ENCODE data around the gene SPATS2L.

DNA sequence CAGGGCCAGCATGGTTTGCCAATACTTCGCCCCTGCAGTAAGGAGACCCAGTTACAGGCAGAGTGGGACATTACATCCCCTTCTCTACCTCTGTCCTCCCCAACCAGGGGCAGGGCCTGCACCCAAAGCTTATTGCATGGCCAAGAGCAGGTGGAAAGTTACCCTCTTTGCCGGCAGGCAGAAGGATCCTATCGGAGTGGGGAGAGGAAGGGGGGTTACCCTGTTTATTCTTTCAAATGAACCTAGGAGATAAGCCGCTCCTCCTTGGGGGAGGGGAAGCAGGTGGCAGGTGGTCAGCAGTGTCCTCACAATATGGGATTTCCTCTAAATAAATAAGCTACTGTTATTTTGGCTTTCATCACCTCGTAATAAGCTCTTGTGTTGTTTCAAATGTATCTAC is 53.9 kb downstream of the SPATS2L start:
- TF ChIP-seq, protein P1, sequence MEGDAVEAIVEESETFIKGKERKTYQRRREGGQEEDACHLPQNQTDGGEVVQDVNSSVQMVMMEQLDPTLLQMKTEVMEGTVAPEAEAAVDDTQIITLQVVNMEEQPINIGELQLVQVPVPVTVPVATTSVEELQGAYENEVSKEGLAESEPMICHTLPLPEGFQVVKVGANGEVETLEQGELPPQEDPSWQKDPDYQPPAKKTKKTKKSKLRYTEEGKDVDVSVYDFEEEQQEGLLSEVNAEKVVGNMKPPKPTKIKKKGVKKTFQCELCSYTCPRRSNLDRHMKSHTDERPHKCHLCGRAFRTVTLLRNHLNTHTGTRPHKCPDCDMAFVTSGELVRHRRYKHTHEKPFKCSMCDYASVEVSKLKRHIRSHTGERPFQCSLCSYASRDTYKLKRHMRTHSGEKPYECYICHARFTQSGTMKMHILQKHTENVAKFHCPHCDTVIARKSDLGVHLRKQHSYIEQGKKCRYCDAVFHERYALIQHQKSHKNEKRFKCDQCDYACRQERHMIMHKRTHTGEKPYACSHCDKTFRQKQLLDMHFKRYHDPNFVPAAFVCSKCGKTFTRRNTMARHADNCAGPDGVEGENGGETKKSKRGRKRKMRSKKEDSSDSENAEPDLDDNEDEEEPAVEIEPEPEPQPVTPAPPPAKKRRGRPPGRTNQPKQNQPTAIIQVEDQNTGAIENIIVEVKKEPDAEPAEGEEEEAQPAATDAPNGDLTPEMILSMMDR (IDR thresholded peaks at IDR 0.05; ENCODE audit: low read length): no peak
- no peak for TF ChIP-seq EZH2 (optimal IDR thresholded peaks at IDR 0.05; ENCODE audit: low read depth, low read length)
- no peak for TF ChIP-seq EZH2phosphoT487 (IDR thresholded peaks at IDR 0.05; ENCODE audit: low read length)

Data from MM.1S (cell line).